C4-2B (cell line): Measurements from ENCODE around the gene GGA1.

Experiments
- CTCF ChIP-seq: fragments of 450-650 bp; conservative IDR thresholded peaks from 2 replicates; pipeline ENCODE4 v1.5.1; 2017; ENCODE audit warnings: mild to moderate bottlenecking
- ZFX ChIP-seq: fragments of 450-650 bp; IDR thresholded peaks from 2 replicates; pipeline ENCODE4 v1.6.1; 2017

DNA sequence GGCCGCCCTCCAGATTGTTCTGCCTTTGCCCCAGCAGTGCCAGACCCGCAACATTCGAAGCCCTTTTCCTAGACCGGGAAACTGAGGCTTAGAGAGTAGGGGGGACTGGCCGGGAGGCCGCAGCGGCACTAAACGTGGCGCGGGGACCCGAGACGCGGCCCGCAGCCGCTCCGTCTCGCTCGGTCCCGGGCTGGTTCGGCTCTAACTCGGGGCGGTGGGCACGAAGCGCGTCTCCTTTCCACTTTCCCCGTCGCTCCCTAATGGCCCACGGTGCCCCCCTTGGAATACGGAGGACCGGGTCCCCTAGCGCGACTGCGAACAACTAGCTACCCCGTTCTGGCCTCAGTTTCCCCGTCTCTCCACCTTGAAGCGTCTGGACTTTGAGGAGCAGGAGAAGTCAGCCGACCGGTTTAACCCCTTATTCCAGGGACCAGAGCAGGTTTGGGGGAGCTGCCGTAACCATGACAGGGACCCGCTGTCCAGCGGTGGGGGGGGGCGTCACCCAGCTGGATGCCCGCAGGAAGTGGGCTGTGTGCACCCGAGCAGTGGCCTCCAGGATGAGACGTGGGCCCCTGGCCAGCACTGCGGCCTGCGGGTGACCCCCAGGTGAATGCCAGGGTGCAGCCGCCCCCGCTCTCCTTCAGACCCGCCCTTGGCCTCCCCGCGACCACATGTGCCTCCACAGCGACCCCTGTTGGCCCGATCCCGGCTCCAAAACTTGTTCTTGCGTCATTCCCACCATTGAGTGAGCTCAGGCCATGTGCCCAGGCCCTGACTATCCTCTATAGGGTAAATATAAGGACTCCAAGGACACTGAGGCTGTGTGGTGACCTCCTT, 47.2 kb upstream of the GGA1 start:
- TF ChIP-seq CTCF (peak; percentile 87), ZFX (no peak)
